HCT116 (cell line): ENCODE measurements around the gene ACTN4. TPM values are rescaled to one million over a fixed set of nuclear protein-coding genes. Genes with fewer than 3 reads are reported as not detected.

Experiments used
- ATAC-seq: fragments of 200-7000 bp; cut with Tn5 transposase; 2 replicates; pipeline ENCODE4 v1.9.1; 2020; ENCODE audit warnings: mild to moderate bottlenecking, moderate library complexity
- BruUV-seq: library from RNA; stranded (reverse); fragments of 400-500 nt; replicated peaks from 2 replicates; lab custom pipeline; 2021; lab: Mats Ljungman, UMichigan
- CTCF ChIA-PET: fragments of 300-600 bp; sonication (Branson Sonifier 250); formaldehyde crosslinking; loops from one replicate; lab custom pipeline; 2021; ENCODE audit warnings: antibody characterized with exemption; lab: Charles Lee
- POLR2A ChIA-PET: fragments of 300-600, 350-600 bp; sonication (Branson Sonifier 250); formaldehyde crosslinking; loops from one replicate; lab custom pipeline; 2021; ENCODE audit warnings: antibody characterized with exemption; lab: Charles Lee
- RAD21 ChIA-PET, 2 experiments: fragments of 300-600 bp; sonication (Branson Sonifier 250); formaldehyde crosslinking; loops; one replicate each; lab custom pipeline; 2023; ENCODE audit warnings: low total read pairs in 2 of 2; ENCODE audit not compliant: uncharacterized antibody in 2 of 2, unreplicated experiment in 2 of 2, low non-redundant PET in 1 of 2; lab: Charles Lee
- DNase-seq: peaks from one replicate; pipeline ENCODE4 v3.0.0-alpha.2; 2010; ENCODE audit warnings: low read depth, low spot score
- H2AFZ ChIP-seq: fragments of 200-600 bp; shearing (Covaris generic), sonication (generic); 2 replicates; pipeline ENCODE4 v1.6.1; 2017; ENCODE audit warnings: low read depth, mixed run types, mixed read lengths, antibody characterized with exemption, low read length; ENCODE audit not compliant: poor library complexity, severe bottlenecking
- H3K27ac ChIP-seq: 2 replicates; pipeline ENCODE4 v1.5.1; 2012; ENCODE audit warnings: low read depth, low read length
- H3K27me3 ChIP-seq: fragments of 200-600 bp; sonication (generic); 2 replicates; pipeline ENCODE4 v1.6.1; 2016; ENCODE audit warnings: mixed run types, low read length, mixed read lengths; ENCODE audit not compliant: insufficient read depth
- H3K36me3 ChIP-seq, 2 experiments: fragments of 200-500 bp in 1 of 2; fragments of 200-600 bp in 1 of 2; sonication (Bioruptor generic) in 1 of 2; sonication (generic) in 1 of 2; 2 replicates each; pipeline versions ENCODE4 v1.5.1 to v1.6.1; 2014 to 2016; ENCODE audit warnings: low read length in 2 of 2, inconsistent platforms in 1 of 2, mixed read lengths in 1 of 2, mixed run types in 1 of 2; ENCODE audit not compliant: insufficient read depth in 2 of 2, control insufficient read depth in 1 of 2
- H3K4me1 ChIP-seq, 2 experiments: fragments of 200-600 bp in 1 of 2; sonication (generic) in 1 of 2; 2 replicates each; pipeline versions ENCODE4 v1.5.1 to v1.6.1; 2012 to 2017; ENCODE audit warnings: low read length in 2 of 2, inconsistent platforms in 1 of 2, mild to moderate bottlenecking in 1 of 2, mixed read lengths in 1 of 2, mixed run types in 1 of 2, moderate library complexity in 1 of 2; ENCODE audit not compliant: insufficient read depth in 2 of 2, control insufficient read depth in 1 of 2
- H3K4me2 ChIP-seq: fragments of 200-600 bp; sonication (generic); 2 replicates; pipeline ENCODE4 v1.6.1; 2017; ENCODE audit warnings: mixed run types, low read length, mixed read lengths
- H3K4me3 ChIP-seq, 2 experiments: fragments of 200-600 bp in 1 of 2; sonication (generic) in 1 of 2; replicated peaks in 1 of 2; 2 replicates each; pipeline ENCODE4 v1.5.1; 2011 to 2016; ENCODE audit warnings: low read length in 2 of 2, control low read depth in 1 of 2, low read depth in 1 of 2, mild to moderate bottlenecking in 1 of 2, mixed read lengths in 1 of 2, mixed run types in 1 of 2
- H3K79me2 ChIP-seq: fragments of 200-600 bp; sonication (generic); 2 replicates; pipeline ENCODE4 v1.6.1; 2017; ENCODE audit warnings: mild to moderate bottlenecking, mixed run types, low read length, moderate library complexity, mixed read lengths; ENCODE audit not compliant: insufficient read depth
- H3K9ac ChIP-seq: fragments of 200-600 bp; sonication (generic); 2 replicates; pipeline ENCODE4 v1.6.1; 2016; ENCODE audit warnings: low read length, mixed read lengths
- H3K9me2 ChIP-seq: fragments of 200-600 bp; sonication (generic), shearing (Covaris generic); 2 replicates; pipeline ENCODE4 v1.6.1; 2017; ENCODE audit warnings: mixed run types, mild to moderate bottlenecking, moderate library complexity; ENCODE audit not compliant: insufficient read depth
- H3K9me3 ChIP-seq, 2 experiments: fragments of 200-500 bp in 1 of 2; fragments of 200-600 bp in 1 of 2; sonication (Bioruptor generic) in 1 of 2; sonication (generic) in 1 of 2; 2 replicates each; pipeline ENCODE4 v1.6.1; 2014 to 2017; ENCODE audit warnings: low read length in 2 of 2, mixed read lengths in 2 of 2, inconsistent platforms in 1 of 2, low read depth in 1 of 2, mild to moderate bottlenecking in 1 of 2, mixed run types in 1 of 2, moderate library complexity in 1 of 2; ENCODE audit not compliant: control insufficient read depth in 1 of 2, insufficient read depth in 1 of 2
- H4K20me1 ChIP-seq: fragments of 200-600 bp; sonication (generic), shearing (Covaris generic); 2 replicates; pipeline ENCODE4 v1.6.1; 2017; ENCODE audit warnings: mixed run types, mild to moderate bottlenecking, moderate library complexity; ENCODE audit not compliant: insufficient read depth
- CEBPB ChIP-seq: IDR thresholded peaks from 2 replicates; pipeline ENCODE4 v1.6.1; 2012; ENCODE audit warnings: low read depth
- EGR1 ChIP-seq: IDR thresholded peaks from 2 replicates; pipeline ENCODE4 v1.6.1; 2012; ENCODE audit warnings: low read depth
- ELF1 ChIP-seq: IDR thresholded peaks from 2 replicates; pipeline ENCODE4 v1.6.1; 2012; ENCODE audit warnings: low read depth, borderline replicate concordance
- EZH2 ChIP-seq: fragments of 200-600 bp; sonication (generic); IDR thresholded peaks from 2 replicates; pipeline ENCODE4 v1.6.1; 2017; ENCODE audit warnings: antibody characterized with exemption, mixed run types
- EZH2phosphoT487 ChIP-seq: fragments of 200-600 bp; IDR thresholded peaks from 2 replicates; pipeline ENCODE4 v1.6.1; 2018; ENCODE audit warnings: antibody characterized with exemption, borderline replicate concordance
- SP1 ChIP-seq: IDR thresholded peaks from 2 replicates; pipeline ENCODE4 v1.6.1; 2012; ENCODE audit warnings: low read depth
- TCF7L2 ChIP-seq: IDR thresholded peaks from 2 replicates; pipeline ENCODE4 v1.7.0; 2011; ENCODE audit warnings: borderline replicate concordance, inconsistent platforms; ENCODE audit not compliant: insufficient read depth, insufficient read length; ENCODE audit errors: extremely low read depth
- YY1 ChIP-seq: IDR thresholded peaks from 2 replicates; pipeline ENCODE4 v1.6.1; 2011; ENCODE audit warnings: low read length, low read depth, moderate library complexity, mild to moderate bottlenecking; ENCODE audit not compliant: insufficient replicate concordance; ENCODE audit errors: extremely low read depth
- ZFX ChIP-seq: fragments of 450-650 bp; IDR thresholded peaks from 2 replicates; pipeline ENCODE4 v1.6.1; 2017
- ZNF274 ChIP-seq: fragments of 200-500 bp; sonication (Bioruptor generic); IDR thresholded peaks from 2 replicates; pipeline ENCODE4 v1.6.1; 2014; ENCODE audit warnings: mild to moderate bottlenecking, low read depth, low read length, inconsistent platforms
- intact Hi-C: fragments of 100-400 bp; cut with micrococcal nuclease; formaldehyde crosslinking; loops from 2 replicates; pipeline ENCODE4 v1.10.0; 2022
- total RNA-seq: library from RNA; stranded (reverse); gene quantifications from one replicate; pipeline ENCODE4 v1.2.1, GENCODE V29; 2021; ENCODE audit not compliant: unreplicated experiment
- TF ChIP-seq, protein P1 (sequence below): IDR thresholded peaks from 2 replicates; pipeline ENCODE4 v1.6.1; 2012
- TF ChIP-seq, protein P2 (sequence below), 3 experiments: fragments of 200-600 bp in 1 of 3; sonication (generic) in 1 of 3; IDR thresholded peaks in 2 of 3; conservative IDR thresholded peaks in 1 of 3; 2 replicates each; pipeline ENCODE4 v1.5.1; 2012 to 2017; ENCODE audit warnings: low read depth in 2 of 3, low read length in 2 of 3, antibody characterized with exemption in 1 of 3, borderline replicate concordance in 1 of 3, control low read depth in 1 of 3, mild to moderate bottlenecking in 1 of 3, mixed read lengths in 1 of 3, mixed run types in 1 of 3, moderate library complexity in 1 of 3; ENCODE audit not compliant: insufficient read depth in 1 of 3
- TF ChIP-seq, protein P3 (sequence below): IDR thresholded peaks from 2 replicates; pipeline ENCODE4 v1.6.1; 2011; ENCODE audit warnings: mild to moderate bottlenecking, low read length, moderate library complexity; ENCODE audit not compliant: insufficient replicate concordance; ENCODE audit errors: extremely low read depth
- TF ChIP-seq, protein P4 (sequence below): IDR thresholded peaks from 2 replicates; pipeline ENCODE4 v1.6.1; 2012; ENCODE audit warnings: low read depth

Gene ACTN4
- total RNA-seq, 1 experiment from 2014 or later: 651 TPM

DNA sequence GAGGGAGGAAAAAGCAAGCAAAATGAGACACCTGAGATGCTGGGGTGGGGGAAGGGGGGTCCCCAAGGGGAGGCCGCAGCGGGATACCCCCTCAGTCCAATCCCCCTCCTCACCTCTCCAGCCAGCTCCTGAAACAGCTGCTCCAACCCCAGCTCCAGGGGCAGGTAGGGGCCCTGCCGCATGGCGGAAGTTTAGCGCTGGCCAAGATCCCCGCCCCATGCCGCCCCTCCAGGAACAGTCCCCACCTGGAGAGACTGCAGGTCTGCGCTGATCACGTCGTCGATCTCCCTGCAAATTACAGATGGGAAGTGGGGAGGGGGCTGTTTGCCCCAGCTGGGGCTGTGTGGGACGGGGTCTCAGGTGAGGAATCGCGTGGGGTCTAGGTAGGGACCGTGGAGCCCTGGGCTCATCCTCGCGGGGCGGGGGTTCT, 87.8 kb downstream of the ACTN4 start:
- DNase-seq (no peak), ATAC-seq (0 out of 2 replicates have a peak, but pooled peaks have one; percentile 10)
- peaks cover 13 to 59% of the 10 kb centered on the region in 2 experiments; a peak in 3 of 4 replicates for H3K4me1 ChIP-seq
- CTCF ChIA-PET: interaction anchor here (1.8 kb wide), 1 partner anchor 195 kb away, joined by 6 read pairs; the partner anchor contains the start of genes MRPS12 and SARS2
- H4K20me1 ChIP-seq: 0 out of 2 replicates have a peak, but pooled peaks cover 3% of the 10 kb centered on the region
- H3K4me2 ChIP-seq: peak overlapping the region; percentile 62
- peak overlapping the region; percentile 25 to 26; a peak in 2 of 4 replicates for H3K4me3 ChIP-seq
- no TSS peak for BruUV-seq
- TF ChIP-seq SP1 (no peak), EZH2phosphoT487 (no peak), ZFX (no peak), TCF7L2 (no peak), EZH2 (no peak), ZNF274 (no peak), EGR1 (no peak), YY1 (no peak), CEBPB (no peak), ELF1 (no peak)
- TF ChIP-seq, protein P1, sequence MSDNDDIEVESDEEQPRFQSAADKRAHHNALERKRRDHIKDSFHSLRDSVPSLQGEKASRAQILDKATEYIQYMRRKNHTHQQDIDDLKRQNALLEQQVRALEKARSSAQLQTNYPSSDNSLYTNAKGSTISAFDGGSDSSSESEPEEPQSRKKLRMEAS: no peak
- TF ChIP-seq, protein P2, sequence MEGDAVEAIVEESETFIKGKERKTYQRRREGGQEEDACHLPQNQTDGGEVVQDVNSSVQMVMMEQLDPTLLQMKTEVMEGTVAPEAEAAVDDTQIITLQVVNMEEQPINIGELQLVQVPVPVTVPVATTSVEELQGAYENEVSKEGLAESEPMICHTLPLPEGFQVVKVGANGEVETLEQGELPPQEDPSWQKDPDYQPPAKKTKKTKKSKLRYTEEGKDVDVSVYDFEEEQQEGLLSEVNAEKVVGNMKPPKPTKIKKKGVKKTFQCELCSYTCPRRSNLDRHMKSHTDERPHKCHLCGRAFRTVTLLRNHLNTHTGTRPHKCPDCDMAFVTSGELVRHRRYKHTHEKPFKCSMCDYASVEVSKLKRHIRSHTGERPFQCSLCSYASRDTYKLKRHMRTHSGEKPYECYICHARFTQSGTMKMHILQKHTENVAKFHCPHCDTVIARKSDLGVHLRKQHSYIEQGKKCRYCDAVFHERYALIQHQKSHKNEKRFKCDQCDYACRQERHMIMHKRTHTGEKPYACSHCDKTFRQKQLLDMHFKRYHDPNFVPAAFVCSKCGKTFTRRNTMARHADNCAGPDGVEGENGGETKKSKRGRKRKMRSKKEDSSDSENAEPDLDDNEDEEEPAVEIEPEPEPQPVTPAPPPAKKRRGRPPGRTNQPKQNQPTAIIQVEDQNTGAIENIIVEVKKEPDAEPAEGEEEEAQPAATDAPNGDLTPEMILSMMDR (IDR thresholded peaks at IDR 0.05 in 2 of 3, conservative IDR thresholded peaks at IDR 0.05 in 1 of 3; ENCODE audit: borderline replicate concordance in 1 of 3, insufficient read depth in 1 of 3, low read depth in 2 of 3, low read length in 2 of 3): no peak
- TF ChIP-seq, protein P3, sequence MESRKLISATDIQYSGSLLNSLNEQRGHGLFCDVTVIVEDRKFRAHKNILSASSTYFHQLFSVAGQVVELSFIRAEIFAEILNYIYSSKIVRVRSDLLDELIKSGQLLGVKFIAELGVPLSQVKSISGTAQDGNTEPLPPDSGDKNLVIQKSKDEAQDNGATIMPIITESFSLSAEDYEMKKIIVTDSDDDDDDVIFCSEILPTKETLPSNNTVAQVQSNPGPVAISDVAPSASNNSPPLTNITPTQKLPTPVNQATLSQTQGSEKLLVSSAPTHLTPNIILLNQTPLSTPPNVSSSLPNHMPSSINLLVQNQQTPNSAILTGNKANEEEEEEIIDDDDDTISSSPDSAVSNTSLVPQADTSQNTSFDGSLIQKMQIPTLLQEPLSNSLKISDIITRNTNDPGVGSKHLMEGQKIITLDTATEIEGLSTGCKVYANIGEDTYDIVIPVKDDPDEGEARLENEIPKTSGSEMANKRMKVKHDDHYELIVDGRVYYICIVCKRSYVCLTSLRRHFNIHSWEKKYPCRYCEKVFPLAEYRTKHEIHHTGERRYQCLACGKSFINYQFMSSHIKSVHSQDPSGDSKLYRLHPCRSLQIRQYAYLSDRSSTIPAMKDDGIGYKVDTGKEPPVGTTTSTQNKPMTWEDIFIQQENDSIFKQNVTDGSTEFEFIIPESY: no peak
- TF ChIP-seq, protein P4, sequence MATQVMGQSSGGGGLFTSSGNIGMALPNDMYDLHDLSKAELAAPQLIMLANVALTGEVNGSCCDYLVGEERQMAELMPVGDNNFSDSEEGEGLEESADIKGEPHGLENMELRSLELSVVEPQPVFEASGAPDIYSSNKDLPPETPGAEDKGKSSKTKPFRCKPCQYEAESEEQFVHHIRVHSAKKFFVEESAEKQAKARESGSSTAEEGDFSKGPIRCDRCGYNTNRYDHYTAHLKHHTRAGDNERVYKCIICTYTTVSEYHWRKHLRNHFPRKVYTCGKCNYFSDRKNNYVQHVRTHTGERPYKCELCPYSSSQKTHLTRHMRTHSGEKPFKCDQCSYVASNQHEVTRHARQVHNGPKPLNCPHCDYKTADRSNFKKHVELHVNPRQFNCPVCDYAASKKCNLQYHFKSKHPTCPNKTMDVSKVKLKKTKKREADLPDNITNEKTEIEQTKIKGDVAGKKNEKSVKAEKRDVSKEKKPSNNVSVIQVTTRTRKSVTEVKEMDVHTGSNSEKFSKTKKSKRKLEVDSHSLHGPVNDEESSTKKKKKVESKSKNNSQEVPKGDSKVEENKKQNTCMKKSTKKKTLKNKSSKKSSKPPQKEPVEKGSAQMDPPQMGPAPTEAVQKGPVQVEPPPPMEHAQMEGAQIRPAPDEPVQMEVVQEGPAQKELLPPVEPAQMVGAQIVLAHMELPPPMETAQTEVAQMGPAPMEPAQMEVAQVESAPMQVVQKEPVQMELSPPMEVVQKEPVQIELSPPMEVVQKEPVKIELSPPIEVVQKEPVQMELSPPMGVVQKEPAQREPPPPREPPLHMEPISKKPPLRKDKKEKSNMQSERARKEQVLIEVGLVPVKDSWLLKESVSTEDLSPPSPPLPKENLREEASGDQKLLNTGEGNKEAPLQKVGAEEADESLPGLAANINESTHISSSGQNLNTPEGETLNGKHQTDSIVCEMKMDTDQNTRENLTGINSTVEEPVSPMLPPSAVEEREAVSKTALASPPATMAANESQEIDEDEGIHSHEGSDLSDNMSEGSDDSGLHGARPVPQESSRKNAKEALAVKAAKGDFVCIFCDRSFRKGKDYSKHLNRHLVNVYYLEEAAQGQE: no peak
- H3K79me2 ChIP-seq: no peaks in the 10 kb centered on the region
- H3K27me3 ChIP-seq: no peaks in the 10 kb centered on the region
- H3K9me3 ChIP-seq: no peaks in the 10 kb centered on the region
- no peak overlapping the region for H2AFZ ChIP-seq
- H3K9ac ChIP-seq: peak overlapping the region; percentile 39
- peaks cover 8 to 11% of the 10 kb centered on the region in 2 experiments; a peak in 3 of 4 replicates for H3K36me3 ChIP-seq
- intact Hi-C loops: loop anchor here (5.0 kb wide), 1 partner anchor 97 kb away; the partner anchor contains the start of gene ECH1
- no peaks in the 10 kb centered on the region for H3K9me2 ChIP-seq
- H3K27ac ChIP-seq: peak overlapping the region; percentile 67
- RAD21 ChIA-PET: no interaction called here
- POLR2A ChIA-PET: interaction anchor here (1.4 kb wide), 1 partner anchor 87 kb away, joined by 4 read pairs; no protein-coding TSS in a partner anchor
